Fibroblast of skin of left quadriceps (primary cell): ENCODE data around the gene KLHL17.
"Not testable (repeated sequence)": the region's sequence is repeated elsewhere in the genome, so short reads cannot be mapped to it uniquely, and the experiment has no call there.

Source experiments
- DNase-seq, 2 experiments: peaks; one replicate each; pipeline ENCODE4 v3.0.0-alpha.2; 2013; ENCODE audit warnings: low read depth in 2 of 2

The KLHL17 gene

GRCh38 chr1:999725-1000356, 39.5 kb downstream of the KLHL17 start, which contains the start of gene HES4:
Gene HES4 (minus strand): TSS chr1:1000097. CDS start chr1:999973, 124 bp downstream.
- DNase-seq, result peak; percentile 76

DNA sequence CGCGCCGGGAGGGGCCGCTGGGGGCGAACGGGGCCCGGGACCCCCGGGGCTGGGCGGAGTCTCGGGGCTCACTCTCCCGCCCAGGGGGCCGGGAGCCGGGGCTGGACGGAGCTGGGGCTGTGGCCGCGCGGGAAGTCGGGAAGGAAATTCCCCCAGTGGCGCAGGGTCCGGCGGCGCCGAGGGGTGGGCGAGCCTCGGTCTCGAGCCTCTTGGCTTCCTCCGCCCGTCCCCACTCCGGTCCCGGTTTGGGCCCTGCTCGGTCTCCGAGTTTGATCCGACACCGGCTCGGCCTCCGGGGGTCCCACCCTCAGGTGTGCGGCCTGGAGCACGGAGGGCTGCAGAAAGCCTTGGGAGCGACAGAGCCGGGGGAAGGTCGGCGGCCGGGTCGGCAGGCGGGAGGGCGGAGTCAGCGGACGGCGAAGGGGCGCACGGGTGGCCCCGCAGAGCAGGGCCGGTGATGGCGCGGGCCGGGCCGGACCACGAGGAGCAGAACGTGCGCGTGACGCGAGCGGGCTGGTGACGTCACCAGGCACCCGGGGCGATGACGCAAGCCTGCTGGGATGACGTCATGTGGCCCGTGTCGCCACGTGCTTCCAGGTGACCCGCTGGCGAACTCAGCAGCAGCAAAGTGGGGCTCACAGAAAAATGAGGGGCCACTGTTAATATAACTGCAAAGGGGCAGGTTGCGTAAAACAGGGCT, 40.1 kb downstream of the KLHL17 start:
- peak in 1 of 2 experiments; percentile 52 for DNase-seq

- no peak for DNase-seq
These were observed 40.8 kb downstream of the KLHL17 start for GRCh38 chr1:1001057-1001783.

- no peak for DNase-seq
These were observed 43.4 kb downstream of the KLHL17 start for GRCh38 chr1:1003618-1004419.

- DNase-seq, result no peak
These were observed 44.0 kb downstream of the KLHL17 start for GRCh38 chr1:1004420-1004779.

DNA sequence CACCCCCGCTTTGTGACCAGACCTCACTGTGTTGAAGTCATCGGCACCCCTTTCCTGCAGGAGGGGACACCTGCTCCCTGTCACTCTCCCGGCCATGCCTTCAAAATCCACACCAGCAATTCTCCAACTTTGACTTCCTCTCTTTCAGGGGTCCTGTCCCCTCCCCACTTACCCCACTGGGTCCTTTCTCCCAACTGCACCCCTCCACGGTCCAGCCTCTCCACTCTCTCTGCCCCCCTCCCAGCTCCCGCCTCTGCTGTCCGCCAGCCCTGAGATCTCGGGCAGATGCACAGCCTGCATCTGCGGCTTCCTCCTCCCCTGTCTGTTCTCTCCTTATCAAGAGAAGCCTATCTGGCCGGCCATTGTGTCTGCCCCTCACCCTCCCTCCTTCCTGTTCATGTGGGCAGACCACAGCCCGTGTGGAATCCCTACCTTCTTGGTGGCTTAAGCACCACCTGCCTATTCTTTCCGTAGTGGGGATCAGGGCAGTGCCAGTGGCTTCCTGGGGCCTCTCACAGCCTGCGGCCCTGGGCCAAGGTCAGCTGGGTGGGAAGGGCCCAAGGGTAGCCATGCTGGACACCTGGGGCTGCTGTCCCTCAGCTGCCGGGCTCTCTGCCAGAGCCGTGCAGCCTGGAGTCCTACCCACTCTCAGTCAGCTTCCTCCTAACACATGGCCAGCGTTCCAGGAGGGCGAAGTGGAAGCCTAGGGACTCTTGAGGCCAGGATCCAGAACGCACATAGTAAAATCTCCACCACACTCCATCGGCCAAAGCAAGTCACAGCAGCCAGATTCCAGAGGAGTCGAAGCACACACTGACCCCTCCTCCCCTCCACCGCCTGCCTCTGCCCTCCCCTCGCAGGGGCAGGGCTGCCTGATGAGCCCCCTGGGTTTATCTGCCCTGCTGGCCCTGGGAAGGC, 44.7 kb downstream of the KLHL17 start:
- no peak for DNase-seq

GRCh38 chr1:1005774-1006304, 45.5 kb downstream of the KLHL17 start:
- DNase-seq, result no peak

- no peak for DNase-seq
These were observed 46.1 kb downstream of the KLHL17 start for GRCh38 chr1:1006305-1007159.

DNA sequence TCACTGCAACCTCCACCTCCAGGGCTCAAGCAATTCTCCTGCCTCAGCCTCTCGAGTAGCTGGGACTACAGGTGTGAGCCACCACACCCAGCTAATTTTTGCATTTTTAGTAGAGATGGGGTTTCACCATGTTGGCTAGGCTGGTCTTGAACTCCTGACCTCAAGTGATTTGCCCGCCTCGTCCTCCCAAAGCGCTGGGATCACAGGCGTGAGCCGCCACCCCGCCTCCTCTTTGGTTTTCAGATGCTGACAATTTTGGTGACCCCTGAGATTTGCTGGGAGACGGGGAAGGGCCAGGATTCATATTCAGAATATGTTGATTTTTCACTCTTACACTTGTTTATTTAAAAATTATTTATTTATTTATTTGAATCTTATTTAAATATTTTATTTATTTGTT, 49.7 kb downstream of the KLHL17 start:
- not testable (repeated sequence) for DNase-seq

- DNase-seq, result no peak
These were observed 51.1 kb downstream of the KLHL17 start for GRCh38 chr1:1011396-1011949.

DNA sequence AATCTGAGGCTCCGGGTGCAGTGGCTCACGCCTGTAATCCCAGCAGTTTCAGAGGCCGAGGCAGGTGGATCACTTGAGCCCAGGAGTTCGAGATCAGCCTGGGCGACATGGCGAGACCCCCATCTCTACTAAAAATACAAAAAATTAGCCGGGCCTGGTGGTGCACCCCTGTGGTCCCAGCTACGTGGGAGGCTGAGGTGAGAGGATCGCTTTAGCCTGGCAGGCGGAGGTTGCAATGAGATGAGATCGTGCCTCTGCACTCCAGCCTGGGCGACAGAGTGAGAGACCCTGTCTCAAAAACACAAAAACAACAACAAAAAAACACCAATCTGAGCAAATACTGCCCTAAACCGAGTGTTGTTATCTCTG, 52.3 kb downstream of the KLHL17 start:
- DNase-seq, result not testable (repeated sequence)

DNA sequence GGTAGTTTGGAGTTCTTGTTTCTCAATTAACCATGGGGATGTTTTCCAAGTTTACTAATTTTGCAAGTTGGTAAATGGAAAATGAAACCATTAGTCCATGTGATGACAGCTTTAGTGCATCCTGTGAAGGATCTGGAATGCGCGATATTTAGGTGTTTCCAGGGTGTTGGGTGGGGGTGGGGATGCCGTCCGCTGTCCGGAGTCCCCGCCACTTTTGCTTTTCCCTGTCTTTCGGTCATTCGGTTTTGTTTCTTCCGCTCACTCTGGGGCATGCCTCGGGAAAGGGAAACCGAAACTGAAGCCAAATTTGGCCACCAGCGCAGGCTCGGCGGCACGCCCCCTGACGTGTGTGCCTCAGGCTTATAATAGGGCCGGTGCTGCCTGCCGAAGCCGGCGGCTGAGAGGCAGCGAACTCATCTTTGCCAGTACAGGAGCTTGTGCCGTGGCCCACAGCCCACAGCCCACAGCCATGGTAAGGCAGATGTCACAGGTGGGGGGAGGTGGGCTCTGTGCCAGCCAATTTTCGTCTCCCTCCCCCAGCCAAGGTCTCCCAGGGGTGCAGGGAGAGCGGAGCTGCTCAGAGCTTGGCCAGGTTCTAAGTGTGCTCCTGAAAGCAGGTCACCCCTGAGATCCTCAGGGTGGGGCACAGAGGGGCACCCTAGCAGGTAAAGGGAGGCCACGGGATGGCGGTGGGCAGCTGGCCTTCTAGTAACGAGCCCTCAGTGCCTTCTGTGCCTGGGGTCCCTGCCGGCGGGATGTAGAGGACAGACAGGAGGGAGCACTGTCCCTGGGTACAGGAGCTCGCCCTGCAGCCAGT, 52.9 kb downstream of the KLHL17 start, which contains the start of gene ISG15:
ISG15 (plus strand) TSS at position 393 of the 817 bp plus-strand sequence; CDS start at position 470, 77 bp downstream.
- DNase-seq, result peak in 1 of 2 experiments; percentile 60

- no peak for DNase-seq
These were observed 53.7 kb downstream of the KLHL17 start for GRCh38 chr1:1013922-1014648.

- DNase-seq, result no peak
These were observed 54.7 kb downstream of the KLHL17 start for GRCh38 chr1:1014799-1015681.
